RWPE2 (cell line): ENCODE results near the gene TGM6.

Source experiments
- ATAC-seq: fragments of 200-7000 bp; cut with Tn5 transposase; 3 replicates; pipeline ENCODE4 v1.9.1; 2021; ENCODE audit warnings: low read depth
- DNase-seq: peaks from one replicate; pipeline ENCODE4 v3.0.0-alpha.2; 2020; ENCODE audit warnings: low spot score
- H3K27ac ChIP-seq: fragments of 450-650 bp; 2 replicates; pipeline ENCODE4 v1.5.1; 2017; ENCODE audit warnings: mild to moderate bottlenecking; ENCODE audit not compliant: poor library complexity, severe bottlenecking
- H3K27me3 ChIP-seq: fragments of 250-450 bp; sonication (Bioruptor Pico); 2 replicates; pipeline ENCODE4 v1.5.1; 2021; ENCODE audit warnings: mild to moderate bottlenecking, moderate library complexity; ENCODE audit not compliant: insufficient read depth, poor library complexity, severe bottlenecking
- H3K36me3 ChIP-seq: fragments of 250-450 bp; sonication (Bioruptor Pico); 2 replicates; pipeline ENCODE4 v1.5.1; 2020; ENCODE audit warnings: low read depth, mild to moderate bottlenecking, moderate library complexity
- H3K4me1 ChIP-seq: fragments of 250-450 bp; sonication (Bioruptor Pico); 2 replicates; pipeline ENCODE4 v1.5.1; 2021; ENCODE audit warnings: mild to moderate bottlenecking, moderate library complexity; ENCODE audit not compliant: insufficient read depth, poor library complexity, severe bottlenecking
- H3K4me3 ChIP-seq: fragments of 250-450 bp; sonication (Bioruptor Pico); 2 replicates; pipeline ENCODE4 v1.5.1; 2021; ENCODE audit warnings: mild to moderate bottlenecking, moderate library complexity; ENCODE audit not compliant: severe bottlenecking
- H3K9me3 ChIP-seq: fragments of 250-450 bp; sonication (Bioruptor Pico); 2 replicates; pipeline ENCODE4 v1.5.1; 2021; ENCODE audit warnings: mild to moderate bottlenecking, moderate library complexity; ENCODE audit not compliant: severe bottlenecking
- CTCF ChIP-seq: fragments of 450-650 bp; IDR thresholded peaks from one replicate; pipeline ENCODE4 v1.5.1; 2017; ENCODE audit warnings: mild to moderate bottlenecking, moderate library complexity; ENCODE audit not compliant: poor library complexity, severe bottlenecking

Gene TGM6

GRCh38 chr20:2463616-2464365 is 83.1 kb downstream of the TGM6 start:
- Histone ChIP-seq H3K27ac (no peak overlapping the region), H3K27me3 (no peaks in the 10 kb centered on the region), H3K9me3 (no peaks in the 10 kb centered on the region), H3K4me3 (no peak overlapping the region), H3K4me1 (peaks cover under 1% of the 10 kb centered on the region), H3K36me3 (peaks cover 98% of the 10 kb centered on the region)
- TF ChIP-seq CTCF = no peak
- ATAC-seq (no peak), DNase-seq (no peak)

- ATAC-seq = no peak
- Histone ChIP-seq H3K27me3 (no peaks in the 10 kb centered on the region), H3K9me3 (no peaks in the 10 kb centered on the region), H3K4me1 (peaks cover 4% of the 10 kb centered on the region), H3K27ac (no peak overlapping the region), H3K36me3 (peaks cover 97% of the 10 kb centered on the region), H3K4me3 (no peak overlapping the region)
- no peak for DNase-seq
- TF ChIP-seq CTCF = no peak
These were observed 84.4 kb downstream of the TGM6 start for GRCh38 chr20:2465100-2465499.

GRCh38 chr20:2467412-2467811 is 86.7 kb downstream of the TGM6 start:
- Histone ChIP-seq H3K36me3 (peaks cover 74% of the 10 kb centered on the region), H3K4me1 (peaks cover 8% of the 10 kb centered on the region), H3K27me3 (no peaks in the 10 kb centered on the region), H3K9me3 (no peaks in the 10 kb centered on the region), H3K27ac (no peak overlapping the region), H3K4me3 (no peak overlapping the region)
- ATAC-seq (no peak), DNase-seq (no peak)
- TF ChIP-seq CTCF = no peak

- DNase-seq (no peak), ATAC-seq (no peak)
- TF ChIP-seq CTCF = no peak
- H3K27ac ChIP-seq = peak overlapping the region; percentile 81
- H3K27me3 ChIP-seq = no peaks in the 10 kb centered on the region
- peaks cover 8% of the 10 kb centered on the region for H3K4me1 ChIP-seq
- no peaks in the 10 kb centered on the region for H3K9me3 ChIP-seq
- peaks cover 60% of the 10 kb centered on the region for H3K36me3 ChIP-seq
- peak overlapping the region; percentile 77 for H3K4me3 ChIP-seq
These were observed 88.1 kb downstream of the TGM6 start for GRCh38 chr20:2468581-2469407.

- TF ChIP-seq CTCF = no peak
- Histone ChIP-seq H3K27me3 (no peaks in the 10 kb centered on the region), H3K9me3 (no peaks in the 10 kb centered on the region), H3K27ac (peak overlapping the region; percentile 81), H3K36me3 (peaks cover 48% of the 10 kb centered on the region), H3K4me3 (peak overlapping the region; percentile 77), H3K4me1 (peaks cover 8% of the 10 kb centered on the region)
- DNase-seq = no peak
- ATAC-seq = peak; percentile 45
These were observed 89.3 kb downstream of the TGM6 start for GRCh38 chr20:2469991-2470422.
